ENCODE results near the gene ICOSLG.

DNA sequence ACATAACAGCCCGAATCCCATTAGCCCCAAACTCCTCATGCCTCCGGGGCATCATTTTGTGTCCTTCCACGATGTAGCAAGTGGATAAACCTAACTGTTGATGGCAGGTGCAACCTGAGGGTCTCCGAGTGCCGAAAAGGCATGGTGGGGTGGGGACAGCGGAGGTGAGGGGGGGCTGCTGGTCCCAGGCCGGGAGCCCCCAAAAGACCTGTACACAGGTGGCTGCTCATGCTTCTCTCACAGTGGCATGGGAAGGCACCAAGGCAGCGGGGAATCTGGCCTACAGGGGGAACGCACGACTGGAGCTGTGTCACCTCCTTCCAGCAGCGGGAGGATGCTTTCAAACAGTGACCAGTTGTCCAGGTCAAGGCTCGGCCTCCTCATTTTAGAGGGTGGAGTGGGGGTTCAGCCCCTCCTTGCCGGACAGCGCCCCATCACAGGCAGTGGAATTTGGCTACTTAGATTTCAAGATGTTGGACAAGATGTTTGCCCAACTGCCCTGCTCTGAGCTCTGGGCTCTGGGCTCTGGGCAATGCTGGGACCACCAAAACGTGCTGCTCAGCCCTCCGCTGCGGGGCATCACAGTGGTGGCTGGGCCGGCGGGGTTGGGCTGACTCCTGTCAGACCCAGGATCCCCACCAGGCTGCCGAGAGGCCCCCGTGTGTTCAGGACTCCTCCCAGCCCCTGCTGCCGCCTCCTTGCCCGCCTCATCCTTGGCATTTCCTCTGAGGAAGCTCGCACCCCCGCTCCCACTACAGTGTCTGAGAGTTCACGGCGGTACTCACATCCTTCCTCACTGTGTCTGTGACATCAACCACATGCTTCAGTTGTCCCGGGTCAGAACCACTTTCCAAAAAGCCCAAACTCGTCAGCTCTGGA is 13.3 kb upstream of the ICOSLG start:
- TF ChIP-seq CREB1 (CRISPR knock-in tag; IDR thresholded peaks at IDR 0.05): no peak
- TF ChIP-seq, protein P1, sequence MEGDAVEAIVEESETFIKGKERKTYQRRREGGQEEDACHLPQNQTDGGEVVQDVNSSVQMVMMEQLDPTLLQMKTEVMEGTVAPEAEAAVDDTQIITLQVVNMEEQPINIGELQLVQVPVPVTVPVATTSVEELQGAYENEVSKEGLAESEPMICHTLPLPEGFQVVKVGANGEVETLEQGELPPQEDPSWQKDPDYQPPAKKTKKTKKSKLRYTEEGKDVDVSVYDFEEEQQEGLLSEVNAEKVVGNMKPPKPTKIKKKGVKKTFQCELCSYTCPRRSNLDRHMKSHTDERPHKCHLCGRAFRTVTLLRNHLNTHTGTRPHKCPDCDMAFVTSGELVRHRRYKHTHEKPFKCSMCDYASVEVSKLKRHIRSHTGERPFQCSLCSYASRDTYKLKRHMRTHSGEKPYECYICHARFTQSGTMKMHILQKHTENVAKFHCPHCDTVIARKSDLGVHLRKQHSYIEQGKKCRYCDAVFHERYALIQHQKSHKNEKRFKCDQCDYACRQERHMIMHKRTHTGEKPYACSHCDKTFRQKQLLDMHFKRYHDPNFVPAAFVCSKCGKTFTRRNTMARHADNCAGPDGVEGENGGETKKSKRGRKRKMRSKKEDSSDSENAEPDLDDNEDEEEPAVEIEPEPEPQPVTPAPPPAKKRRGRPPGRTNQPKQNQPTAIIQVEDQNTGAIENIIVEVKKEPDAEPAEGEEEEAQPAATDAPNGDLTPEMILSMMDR (IDR thresholded peaks at IDR 0.05): no peak
- TF ChIP-seq TCF7 (CRISPR knock-in tag; IDR thresholded peaks at IDR 0.05; ENCODE audit: low read depth): no peak
- TF ChIP-seq ESRRA (CRISPR knock-in tag; IDR thresholded peaks at IDR 0.05; ENCODE audit: borderline replicate concordance): no peak
- TF ChIP-seq ATF1 (CRISPR knock-in tag; IDR thresholded peaks at IDR 0.05): no peak
- no peak for TF ChIP-seq EMX1 (CRISPR knock-in tag; IDR thresholded peaks at IDR 0.05)
- TF ChIP-seq, protein P2, sequence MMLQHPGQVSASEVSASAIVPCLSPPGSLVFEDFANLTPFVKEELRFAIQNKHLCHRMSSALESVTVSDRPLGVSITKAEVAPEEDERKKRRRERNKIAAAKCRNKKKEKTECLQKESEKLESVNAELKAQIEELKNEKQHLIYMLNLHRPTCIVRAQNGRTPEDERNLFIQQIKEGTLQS (CRISPR knock-in tag; conservative IDR thresholded peaks at IDR 0.05): no peak

Measured in WTC11 (cell line).